Measurements from ENCODE around the gene RARA. TPM values are rescaled to one million over a fixed set of nuclear protein-coding genes. Genes with fewer than 3 reads are reported as not detected.
A peak's percentile ranks its signal among the peaks of the same experiment; 100 is the strongest.
"Not testable (repeated sequence)": the region's sequence is repeated elsewhere in the genome, so short reads cannot be mapped to it uniquely, and the experiment has no call there.

RARA gene
- total and polyA plus RNA-seq, 5 donors from 2014 or later = 7.3 to 126 (median 12.8) TPM

DNA sequence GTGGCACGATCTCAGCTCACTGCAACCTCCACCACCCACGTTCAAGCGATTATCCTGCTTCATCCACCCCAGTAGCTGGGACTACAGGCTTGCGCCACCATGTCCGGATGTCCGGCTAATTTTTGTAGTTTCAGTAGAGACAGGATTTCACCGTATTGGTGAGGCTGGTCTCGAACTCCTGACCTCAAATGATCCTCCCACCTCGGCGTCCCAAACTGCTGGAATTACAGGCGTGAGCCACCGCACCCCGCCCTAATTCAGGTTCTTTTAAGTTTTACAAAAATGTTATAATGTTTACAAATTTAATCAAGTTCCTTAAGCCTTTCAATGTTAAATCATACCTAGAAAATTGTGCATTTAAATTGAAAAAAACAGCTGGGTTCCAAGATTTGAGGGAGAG is 68.9 kb downstream of the RARA start:
- Mint-ChIP-seq H3K27ac (no peak overlapping the region), H3K4me1 (peaks cover 0 to 11% (median 5%) of the 10 kb centered on the region in 4 donors), H3K9me3 (no peaks in the 10 kb centered on the region), H3K36me3 (no peaks in the 10 kb centered on the region), H3K4me3 (no peak overlapping the region), H3K27me3 (peaks cover 14% of the 10 kb centered on the region)
- Histone ChIP-seq H3K4me1 (ENCODE audit: control insufficient read depth, insufficient read depth, low read length, poor library complexity, severe bottlenecking) (no peaks in the 10 kb centered on the region), H3K36me3 (ENCODE audit: control insufficient read depth, insufficient read depth, low read length) (no peaks in the 10 kb centered on the region), H3K27ac (ENCODE audit: insufficient read depth, low read length, poor library complexity, severe bottlenecking) (no peak overlapping the region), H3K9me3 (ENCODE audit: control insufficient read depth in 2 of 2, low read length in 2 of 2) (no peaks in the 10 kb centered on the region), H3K4me3 (ENCODE audit: low read depth, low read length) (no peak overlapping the region), H3K27me3 (ENCODE audit: control insufficient read depth, insufficient read depth, low read length) (no peaks in the 10 kb centered on the region)
- DNase-seq (no peak), ATAC-seq (ENCODE audit: low read depth in 2 of 2) (no peak)

DNA sequence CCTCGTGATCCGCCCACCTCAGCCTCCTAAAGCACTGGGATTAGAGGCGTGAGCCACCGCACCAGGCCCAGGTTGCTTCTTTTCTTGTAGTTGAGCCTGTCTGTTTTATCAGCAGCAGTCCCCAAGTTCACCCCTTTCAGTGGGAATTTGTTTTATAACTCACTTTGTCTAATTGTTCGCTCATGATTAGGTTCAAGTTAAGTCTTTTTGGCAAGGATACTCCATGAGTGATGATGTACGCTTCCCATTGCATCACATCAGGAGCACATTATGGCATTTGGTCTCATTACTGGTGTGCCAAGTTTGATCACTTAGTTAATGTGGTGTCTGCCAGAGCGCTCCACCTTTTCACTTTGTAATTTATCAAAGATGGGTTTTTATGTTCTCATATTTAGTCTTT is 70.0 kb downstream of the RARA start:
- H3K27me3 ChIP-seq (ENCODE audit: control insufficient read depth, insufficient read depth, low read length) = no peaks in the 10 kb centered on the region
- peaks cover 10% of the 10 kb centered on the region for H3K27me3 Mint-ChIP-seq

DNA sequence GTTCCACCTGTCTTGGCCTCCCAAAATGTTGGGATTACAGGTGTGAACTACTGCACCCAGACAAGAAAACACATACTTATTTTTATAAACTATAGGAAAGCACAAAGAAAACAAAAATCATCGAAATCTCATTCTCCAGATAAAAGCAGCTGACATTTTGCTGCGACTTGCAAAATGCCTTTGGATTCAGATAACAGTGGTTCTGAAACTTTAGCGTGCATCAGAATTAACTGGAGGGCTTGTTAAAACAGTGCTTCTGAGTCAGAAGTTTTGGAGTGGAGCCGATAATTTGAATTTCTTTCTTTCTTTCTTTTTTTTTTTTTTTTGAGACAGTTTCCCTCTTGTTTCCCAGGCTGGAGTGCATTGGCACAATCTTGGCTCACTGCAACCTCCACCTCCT is 73.3 kb downstream of the RARA start:
- no peak for ATAC-seq (ENCODE audit: low read depth in 2 of 2)
- Mint-ChIP-seq H3K4me1 (peaks cover 0 to 4% (median 0%) of the 10 kb centered on the region in 4 donors), H3K9me3 (peaks cover 0 to 2% (median 0%) of the 10 kb centered on the region in 7 donors), H3K27me3 (no peaks in the 10 kb centered on the region), H3K4me3 (no peak overlapping the region), H3K36me3 (no peaks in the 10 kb centered on the region), H3K27ac (no peak overlapping the region)
- Histone ChIP-seq H3K27me3 (ENCODE audit: control insufficient read depth, insufficient read depth, low read length) (no peaks in the 10 kb centered on the region), H3K36me3 (ENCODE audit: control insufficient read depth, insufficient read depth, low read length) (no peaks in the 10 kb centered on the region), H3K4me3 (ENCODE audit: low read depth, low read length) (no peak overlapping the region), H3K9me3 (ENCODE audit: control insufficient read depth in 2 of 2, low read length in 2 of 2) (no peaks in the 10 kb centered on the region), H3K4me1 (ENCODE audit: control insufficient read depth, insufficient read depth, low read length, poor library complexity, severe bottlenecking) (no peaks in the 10 kb centered on the region), H3K27ac (ENCODE audit: insufficient read depth, low read length, poor library complexity, severe bottlenecking) (no peak overlapping the region)
- no peak for DNase-seq

More for the DNA sequence above, 70.0 kb downstream of the RARA start:
- Mint-ChIP-seq H3K4me1 (peaks cover 0 to 11% (median 5%) of the 10 kb centered on the region in 4 donors), H3K4me3 (no peak overlapping the region), H3K36me3 (no peaks in the 10 kb centered on the region), H3K9me3 (no peaks in the 10 kb centered on the region), H3K27ac (no peak overlapping the region)
- no peak for ATAC-seq (ENCODE audit: low read depth in 2 of 2)
- Histone ChIP-seq H3K4me1 (ENCODE audit: control insufficient read depth, insufficient read depth, low read length, poor library complexity, severe bottlenecking) (no peaks in the 10 kb centered on the region), H3K4me3 (ENCODE audit: low read depth, low read length) (no peak overlapping the region), H3K36me3 (ENCODE audit: control insufficient read depth, insufficient read depth, low read length) (no peaks in the 10 kb centered on the region), H3K27ac (ENCODE audit: insufficient read depth, low read length, poor library complexity, severe bottlenecking) (no peak overlapping the region), H3K9me3 (ENCODE audit: control insufficient read depth in 2 of 2, low read length in 2 of 2) (no peaks in the 10 kb centered on the region)
- no peak for DNase-seq

GRCh38 chr17:40386555-40386954 is 77.6 kb downstream of the RARA start:
- Mint-ChIP-seq H3K4me1 (peaks cover 0 to 13% (median under 1%) of the 10 kb centered on the region in 4 donors), H3K27ac (peak overlapping the region in 1 of 3 donors; percentile 32)
- ATAC-seq (ENCODE audit: low read depth in 2 of 2); H3K9me3 ChIP-seq (ENCODE audit: control insufficient read depth in 2 of 2, low read length in 2 of 2); H3K27ac ChIP-seq (ENCODE audit: insufficient read depth, low read length, poor library complexity, severe bottlenecking); H3K36me3 Mint-ChIP-seq; H3K4me3 ChIP-seq (ENCODE audit: low read depth, low read length); H3K27me3 ChIP-seq (ENCODE audit: control insufficient read depth, insufficient read depth, low read length); H3K4me3 Mint-ChIP-seq; H3K27me3 Mint-ChIP-seq; DNase-seq; H3K36me3 ChIP-seq (ENCODE audit: control insufficient read depth, insufficient read depth, low read length); H3K9me3 Mint-ChIP-seq; H3K4me1 ChIP-seq (ENCODE audit: control insufficient read depth, insufficient read depth, low read length, poor library complexity, severe bottlenecking): not testable (repeated sequence)

DNA sequence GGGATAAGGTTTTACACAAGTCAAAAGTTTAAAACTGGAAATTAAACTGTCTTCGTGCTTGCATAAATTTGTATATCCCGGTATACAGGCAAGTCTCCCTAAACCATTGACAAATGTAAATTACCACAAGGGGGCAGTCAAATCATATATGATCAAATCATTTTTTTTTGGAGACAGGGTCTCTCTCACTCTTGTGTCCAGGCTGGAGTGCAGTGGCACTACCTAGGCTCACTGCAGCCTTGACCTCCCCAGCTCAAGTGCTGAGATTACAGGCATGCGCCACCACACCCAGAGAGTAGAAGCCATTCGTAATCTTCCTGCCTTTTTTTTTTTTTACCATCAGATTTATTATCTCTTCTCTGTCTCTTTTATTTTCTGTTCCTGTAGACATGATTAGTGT is 90.2 kb downstream of the RARA start:
- Mint-ChIP-seq H3K36me3 (no peaks in the 10 kb centered on the region), H3K4me3 (no peak overlapping the region), H3K27ac (no peak overlapping the region), H3K27me3 (no peaks in the 10 kb centered on the region), H3K4me1 (peaks cover 17 to 34% (median 25%) of the 10 kb centered on the region in 4 donors), H3K9me3 (no peaks in the 10 kb centered on the region)
- Histone ChIP-seq H3K4me3 (ENCODE audit: low read depth, low read length) (peak overlapping the region; percentile 0), H3K4me1 (ENCODE audit: control insufficient read depth, insufficient read depth, low read length, poor library complexity, severe bottlenecking) (peaks cover 14% of the 10 kb centered on the region), H3K36me3 (ENCODE audit: control insufficient read depth, insufficient read depth, low read length) (no peaks in the 10 kb centered on the region), H3K27me3 (ENCODE audit: control insufficient read depth, insufficient read depth, low read length) (no peaks in the 10 kb centered on the region), H3K27ac (ENCODE audit: insufficient read depth, low read length, poor library complexity, severe bottlenecking) (no peak overlapping the region), H3K9me3 (ENCODE audit: control insufficient read depth in 2 of 2, low read length in 2 of 2) (no peaks in the 10 kb centered on the region)
- peak in 2 of 3 donors; percentile 64 to 68 for DNase-seq
- ATAC-seq (ENCODE audit: low read depth in 2 of 2) = peak; percentile 57 to 59

DNA sequence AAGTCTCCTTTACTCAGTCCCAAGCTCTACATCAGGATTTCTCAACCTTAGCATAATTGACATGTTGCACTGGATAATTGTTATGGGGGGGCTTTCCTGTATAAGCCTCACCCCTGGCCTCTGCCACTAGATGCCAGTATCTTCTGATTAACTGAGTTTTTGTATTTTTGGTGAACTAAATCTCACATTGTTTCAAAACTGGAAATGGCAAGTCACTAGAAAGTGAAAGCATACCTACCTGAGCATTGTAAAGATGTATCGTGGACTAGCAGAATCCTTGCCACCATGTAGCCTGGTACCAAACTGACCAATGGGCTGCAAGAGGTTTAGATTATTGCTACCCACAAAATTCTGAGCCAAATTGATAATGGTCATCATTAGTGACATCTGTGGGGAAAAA is 93.7 kb downstream of the RARA start:
- H3K27me3 ChIP-seq (ENCODE audit: control insufficient read depth, insufficient read depth, low read length) = no peaks in the 10 kb centered on the region
- peak overlapping the region; percentile 79 for H3K4me3 ChIP-seq (ENCODE audit: low read depth, low read length)
- H3K4me3 Mint-ChIP-seq = peak overlapping the region; percentile 62 to 74 (median 67)
- ATAC-seq (ENCODE audit: low read depth in 2 of 2) (peak in 1 of 2 donors; percentile 55), DNase-seq (peak in 1 of 3 donors; percentile 36)
- H3K36me3 ChIP-seq (ENCODE audit: control insufficient read depth, insufficient read depth, low read length) = no peaks in the 10 kb centered on the region
- no peaks in the 10 kb centered on the region for H3K9me3 Mint-ChIP-seq
- H3K4me1 ChIP-seq (ENCODE audit: control insufficient read depth, insufficient read depth, low read length, poor library complexity, severe bottlenecking) = peaks cover 14% of the 10 kb centered on the region
- no peaks in the 10 kb centered on the region for H3K36me3 Mint-ChIP-seq
- H3K9me3 ChIP-seq (ENCODE audit: control insufficient read depth in 2 of 2, low read length in 2 of 2) = no peaks in the 10 kb centered on the region
- H3K27ac Mint-ChIP-seq = peak overlapping the region; percentile 48 to 76 (median 52)
- peaks cover 17 to 31% (median 29%) of the 10 kb centered on the region in 4 donors for H3K4me1 Mint-ChIP-seq
- H3K27ac ChIP-seq (ENCODE audit: insufficient read depth, low read length, poor library complexity, severe bottlenecking) = peak overlapping the region; percentile 24
- no peaks in the 10 kb centered on the region for H3K27me3 Mint-ChIP-seq

DNA sequence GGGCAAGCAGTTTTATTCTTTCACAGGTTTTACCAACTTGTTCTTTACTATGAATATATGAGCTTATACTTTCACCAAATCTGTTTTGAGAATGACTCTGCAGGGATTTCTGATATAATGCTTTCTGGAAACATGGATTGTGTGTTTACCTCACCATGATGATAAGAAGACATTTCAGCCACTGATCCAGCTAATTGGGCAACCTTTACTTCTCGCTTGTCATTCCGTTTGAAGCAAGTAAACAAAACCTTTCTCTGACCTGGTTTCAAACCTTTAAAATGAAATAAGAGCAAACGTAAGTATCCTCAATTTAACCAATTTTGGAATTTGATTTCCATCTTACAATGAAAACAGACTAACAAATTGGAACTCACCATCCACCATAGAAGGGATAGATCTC is 95.0 kb downstream of the RARA start:
- no peaks in the 10 kb centered on the region for H3K27me3 Mint-ChIP-seq
- peaks cover 17 to 31% (median 29%) of the 10 kb centered on the region in 4 donors for H3K4me1 Mint-ChIP-seq
- peaks cover 14% of the 10 kb centered on the region for H3K4me1 ChIP-seq (ENCODE audit: control insufficient read depth, insufficient read depth, low read length, poor library complexity, severe bottlenecking)
- no peaks in the 10 kb centered on the region for H3K9me3 Mint-ChIP-seq
- ATAC-seq (ENCODE audit: low read depth in 2 of 2) (no peak), DNase-seq (no peak)
- no peaks in the 10 kb centered on the region for H3K27me3 ChIP-seq (ENCODE audit: control insufficient read depth, insufficient read depth, low read length)
- H3K9me3 ChIP-seq (ENCODE audit: control insufficient read depth in 2 of 2, low read length in 2 of 2) = no peaks in the 10 kb centered on the region
- H3K36me3 Mint-ChIP-seq = no peaks in the 10 kb centered on the region
- peak overlapping the region in 3 of 4 donors; percentile 29 to 39 (median 38) for H3K4me3 Mint-ChIP-seq
- no peaks in the 10 kb centered on the region for H3K36me3 ChIP-seq (ENCODE audit: control insufficient read depth, insufficient read depth, low read length)
- H3K4me3 ChIP-seq (ENCODE audit: low read depth, low read length) = peak overlapping the region; percentile 0
- H3K27ac Mint-ChIP-seq = peak overlapping the region; percentile 43 to 56 (median 52)
- H3K27ac ChIP-seq (ENCODE audit: insufficient read depth, low read length, poor library complexity, severe bottlenecking) = peak overlapping the region; percentile 25
